Astrocyte (in vitro differentiated cells and primary cell): ENCODE measurements around the gene ICA1. TPM values are rescaled to one million over a fixed set of nuclear protein-coding genes. Genes with fewer than 3 reads are reported as not detected.

ENCODE experiments used
- DNase-seq: peaks from one replicate; pipeline ENCODE4 v3.0.0-alpha.2; 2010; ENCODE audit warnings: low read depth
- FAIRE-seq: peaks from 2 replicates; lab custom pipeline; 2011; peaks lifted over from hg19 to GRCh38; lab: Jason Lieb, UNC
- H2AFZ ChIP-seq: 2 replicates; pipeline ENCODE4 v1.6.0; 2012; ENCODE audit warnings: low read depth, low read length, inconsistent platforms
- H3K27ac ChIP-seq: 2 replicates; pipeline ENCODE4 v1.5.1; 2011; ENCODE audit warnings: low read depth, low read length, inconsistent platforms
- H3K27me3 ChIP-seq: 2 replicates; pipeline ENCODE4 v1.6.0; 2011; ENCODE audit warnings: low read length, inconsistent platforms; ENCODE audit not compliant: insufficient read depth
- H3K36me3 ChIP-seq: 2 replicates; pipeline ENCODE4 v1.5.1; 2011; ENCODE audit warnings: low read length, inconsistent platforms; ENCODE audit not compliant: insufficient read depth
- H3K4me1 ChIP-seq: 2 replicates; pipeline ENCODE4 v1.5.1; 2011; ENCODE audit warnings: low read length, inconsistent platforms; ENCODE audit not compliant: insufficient read depth
- H3K4me2 ChIP-seq: 2 replicates; pipeline ENCODE4 v1.6.0; 2012; ENCODE audit warnings: low read length, inconsistent platforms
- H3K4me3 ChIP-seq: 2 replicates; pipeline ENCODE4 v1.5.1; 2011; ENCODE audit warnings: low read depth, mild to moderate bottlenecking, low read length, inconsistent platforms; ENCODE audit not compliant: insufficient read depth
- H3K79me2 ChIP-seq: 2 replicates; pipeline ENCODE4 v1.6.0; 2012; ENCODE audit warnings: mild to moderate bottlenecking, low read length, inconsistent platforms; ENCODE audit not compliant: insufficient read depth
- H3K9ac ChIP-seq: 2 replicates; pipeline ENCODE4 v1.6.0; 2012; ENCODE audit warnings: mild to moderate bottlenecking, low read length, inconsistent platforms
- H3K9me3 ChIP-seq: 2 replicates; pipeline ENCODE4 v1.5.1; 2012; ENCODE audit warnings: low read depth, mild to moderate bottlenecking, low read length, inconsistent platforms; ENCODE audit not compliant: insufficient read depth
- H4K20me1 ChIP-seq: 2 replicates; pipeline ENCODE4 v1.6.0; 2012; ENCODE audit warnings: low read length, inconsistent platforms; ENCODE audit not compliant: insufficient read depth
- H3K27ac Mint-ChIP-seq: one replicate; pipeline ENCODE4 v1.8.0; 2021; ENCODE audit warnings: mild to moderate bottlenecking, mixed read lengths; ENCODE audit not compliant: unreplicated experiment
- H3K27me3 Mint-ChIP-seq: one replicate; pipeline ENCODE4 v1.8.0; 2021; ENCODE audit warnings: low read depth, mixed read lengths; ENCODE audit not compliant: unreplicated experiment
- H3K36me3 Mint-ChIP-seq: one replicate; pipeline ENCODE4 v1.8.0; 2021; ENCODE audit warnings: low read depth, mixed read lengths; ENCODE audit not compliant: unreplicated experiment
- H3K4me1 Mint-ChIP-seq: one replicate; pipeline ENCODE4 v1.8.0; 2021; ENCODE audit warnings: low read depth, mixed read lengths; ENCODE audit not compliant: unreplicated experiment
- H3K4me3 Mint-ChIP-seq: one replicate; pipeline ENCODE4 v1.8.0; 2021; ENCODE audit warnings: mild to moderate bottlenecking, moderate library complexity, mixed read lengths; ENCODE audit not compliant: unreplicated experiment
- H3K9me3 Mint-ChIP-seq: one replicate; pipeline ENCODE4 v1.8.0; 2021; ENCODE audit warnings: mild to moderate bottlenecking, mixed read lengths; ENCODE audit not compliant: unreplicated experiment
- CTCF ChIP-seq: IDR thresholded peaks from 2 replicates; pipeline ENCODE4 v1.5.1; 2011; ENCODE audit warnings: low read depth, mild to moderate bottlenecking, inconsistent platforms, low read length, moderate library complexity; ENCODE audit not compliant: insufficient read depth
- EZH2 ChIP-seq: IDR thresholded peaks from 2 replicates; pipeline ENCODE4 v1.6.1; 2012; ENCODE audit warnings: mild to moderate bottlenecking, low read length, inconsistent platforms; ENCODE audit not compliant: insufficient read depth
- total RNA-seq: library from RNA; stranded (reverse); gene quantifications from 2 replicates; pipeline ENCODE4 v1.2.1, GENCODE V29; 2021

Gene ICA1
- total RNA-seq, 1 donor from 2014 or later: 8.0 TPM

- peaks cover 2% of the 10 kb centered on the region for H3K9me3 Mint-ChIP-seq
- Histone ChIP-seq H2AFZ (no peak overlapping the region), H3K4me2 (no peak overlapping the region), H3K27ac (no peak overlapping the region), H3K79me2 (no peaks in the 10 kb centered on the region), H4K20me1 (no peaks in the 10 kb centered on the region), H3K36me3 (no peaks in the 10 kb centered on the region), H3K27me3 (no peaks in the 10 kb centered on the region), H3K4me1 (no peaks in the 10 kb centered on the region), H3K9ac (no peak overlapping the region), H3K9me3 (no peaks in the 10 kb centered on the region), H3K4me3 (no peak overlapping the region)
- H3K4me1 Mint-ChIP-seq: no peaks in the 10 kb centered on the region
- TF ChIP-seq EZH2 (no peak), CTCF (no peak)
- no peak for FAIRE-seq
- DNase-seq: no peak
- peaks cover 5% of the 10 kb centered on the region for H3K36me3 Mint-ChIP-seq
- no peak overlapping the region for H3K4me3 Mint-ChIP-seq
- H3K27ac Mint-ChIP-seq: no peak overlapping the region
- no peaks in the 10 kb centered on the region for H3K27me3 Mint-ChIP-seq
Observed at GRCh38 chr7:8115547-8116402, 146.2 kb downstream of the ICA1 start.

- FAIRE-seq: no peak
Observed at GRCh38 chr7:8114175-8114574, 147.8 kb downstream of the ICA1 start.

More at GRCh38 chr7:8114175-8114574, 147.8 kb downstream of the ICA1 start:
- no peak for DNase-seq
- Histone ChIP-seq H3K27me3 (no peaks in the 10 kb centered on the region), H2AFZ (no peak overlapping the region), H3K4me1 (peaks cover 6% of the 10 kb centered on the region), H3K36me3 (no peaks in the 10 kb centered on the region), H4K20me1 (no peaks in the 10 kb centered on the region), H3K9me3 (no peaks in the 10 kb centered on the region), H3K9ac (no peak overlapping the region), H3K4me2 (no peak overlapping the region), H3K27ac (no peak overlapping the region), H3K4me3 (no peak overlapping the region), H3K79me2 (no peaks in the 10 kb centered on the region)
- Mint-ChIP-seq H3K27ac (no peak overlapping the region), H3K36me3 (peaks cover 5% of the 10 kb centered on the region), H3K4me1 (peaks cover 8% of the 10 kb centered on the region), H3K4me3 (no peak overlapping the region), H3K9me3 (peaks cover 2% of the 10 kb centered on the region), H3K27me3 (no peaks in the 10 kb centered on the region)
- no peak for TF ChIP-seq EZH2
- TF ChIP-seq CTCF: no peak
